Astrocyte of the spinal cord (primary cell): ENCODE results near the gene S1PR3.

ENCODE experiments used
- DNase-seq: peaks from one replicate; pipeline ENCODE4 v3.0.0; 2011; ENCODE audit warnings: low read depth, low spot score
- H3K4me3 ChIP-seq: 2 replicates; pipeline ENCODE4 v1.5.1; 2011; ENCODE audit warnings: low read depth, mild to moderate bottlenecking, low read length, moderate library complexity
- in situ Hi-C: cut with HindIII; loops from 2 replicates; pipeline ENCODE4 v1.10.0; 2017; ENCODE audit warnings: low sequenced_read_pairs
- TF ChIP-seq, protein P1 (sequence below): IDR thresholded peaks from 2 replicates; pipeline ENCODE4 v1.5.1; 2012; ENCODE audit warnings: low read depth, mild to moderate bottlenecking, low read length, inconsistent platforms

The S1PR3 gene

GRCh38 chr9:88954066-88954465 is 37.2 kb upstream of the S1PR3 start:
- no peak overlapping the region for H3K4me3 ChIP-seq
- in situ Hi-C loops, result no loop called here

GRCh38 chr9:88957526-88957925 is 33.7 kb upstream of the S1PR3 start:
- TF ChIP-seq, protein P1, sequence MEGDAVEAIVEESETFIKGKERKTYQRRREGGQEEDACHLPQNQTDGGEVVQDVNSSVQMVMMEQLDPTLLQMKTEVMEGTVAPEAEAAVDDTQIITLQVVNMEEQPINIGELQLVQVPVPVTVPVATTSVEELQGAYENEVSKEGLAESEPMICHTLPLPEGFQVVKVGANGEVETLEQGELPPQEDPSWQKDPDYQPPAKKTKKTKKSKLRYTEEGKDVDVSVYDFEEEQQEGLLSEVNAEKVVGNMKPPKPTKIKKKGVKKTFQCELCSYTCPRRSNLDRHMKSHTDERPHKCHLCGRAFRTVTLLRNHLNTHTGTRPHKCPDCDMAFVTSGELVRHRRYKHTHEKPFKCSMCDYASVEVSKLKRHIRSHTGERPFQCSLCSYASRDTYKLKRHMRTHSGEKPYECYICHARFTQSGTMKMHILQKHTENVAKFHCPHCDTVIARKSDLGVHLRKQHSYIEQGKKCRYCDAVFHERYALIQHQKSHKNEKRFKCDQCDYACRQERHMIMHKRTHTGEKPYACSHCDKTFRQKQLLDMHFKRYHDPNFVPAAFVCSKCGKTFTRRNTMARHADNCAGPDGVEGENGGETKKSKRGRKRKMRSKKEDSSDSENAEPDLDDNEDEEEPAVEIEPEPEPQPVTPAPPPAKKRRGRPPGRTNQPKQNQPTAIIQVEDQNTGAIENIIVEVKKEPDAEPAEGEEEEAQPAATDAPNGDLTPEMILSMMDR, result no peak
- in situ Hi-C loops, result no loop called here

More at GRCh38 chr9:88954066-88954465, 37.2 kb upstream of the S1PR3 start:
- peak; percentile 76 for DNase-seq
- TF ChIP-seq, protein P1, result no peak

DNA sequence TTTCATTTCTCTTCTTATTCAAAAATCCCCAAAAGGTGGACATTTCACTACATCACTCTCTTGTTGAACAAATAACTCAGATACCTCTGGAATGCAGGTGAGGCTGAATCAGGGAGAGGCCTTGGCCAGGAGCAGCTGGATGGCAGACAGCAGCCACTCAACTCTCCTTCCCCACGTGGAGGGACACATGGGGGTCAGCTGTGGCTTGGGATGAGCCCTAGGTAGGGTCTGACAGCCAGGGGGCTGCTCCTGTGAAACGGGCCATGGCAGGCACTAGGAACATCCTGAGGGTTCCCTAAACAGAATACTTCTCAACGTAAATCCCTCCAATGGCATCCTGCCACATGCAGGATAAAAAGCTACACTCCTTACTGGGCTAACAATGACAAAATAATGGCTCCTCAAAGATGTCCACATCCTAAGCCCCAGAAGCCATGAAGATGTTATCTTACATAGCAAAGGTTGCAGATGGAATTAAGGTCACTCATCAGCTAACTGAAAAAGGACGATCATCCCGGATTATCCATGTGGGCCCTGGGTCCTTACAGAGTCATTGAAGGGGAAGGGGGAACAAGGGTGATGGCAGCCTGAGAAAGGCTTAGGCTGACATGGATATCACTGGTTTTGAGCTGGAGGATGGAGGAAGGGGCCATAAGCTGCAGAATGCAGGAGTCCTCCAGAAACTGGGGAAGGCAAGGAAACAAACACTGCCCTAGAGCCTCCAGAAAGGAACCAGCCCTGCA is 31.4 kb upstream of the S1PR3 start:
- DNase-seq, result no peak
- no peak overlapping the region for H3K4me3 ChIP-seq
- TF ChIP-seq, protein P1, result no peak
- in situ Hi-C loops, result no loop called here

More at GRCh38 chr9:88957526-88957925, 33.7 kb upstream of the S1PR3 start:
- H3K4me3 ChIP-seq, result no peak overlapping the region
- DNase-seq, result no peak

DNA sequence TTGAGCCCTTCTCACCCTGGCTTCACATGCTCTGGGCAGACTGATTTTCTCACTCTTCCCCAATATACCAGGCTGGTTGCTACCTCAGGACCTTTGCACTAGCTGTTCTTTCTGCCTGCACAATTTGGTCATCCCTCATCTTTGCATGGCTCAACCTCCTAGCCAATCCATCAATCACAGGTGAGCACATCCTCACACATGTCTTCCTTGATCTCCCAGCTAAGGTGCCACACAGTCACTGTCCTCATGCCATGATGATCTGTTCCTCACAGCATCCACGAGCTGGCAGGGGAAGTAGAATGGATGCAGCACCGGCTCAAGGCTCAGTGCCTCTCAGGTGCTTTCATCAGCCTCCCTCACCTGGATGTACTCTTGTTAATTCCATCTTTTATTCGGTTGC is 30.6 kb upstream of the S1PR3 start:
- no peak overlapping the region for H3K4me3 ChIP-seq
- TF ChIP-seq, protein P1, result no peak
- DNase-seq, result no peak
- in situ Hi-C loops, result no loop called here

DNA sequence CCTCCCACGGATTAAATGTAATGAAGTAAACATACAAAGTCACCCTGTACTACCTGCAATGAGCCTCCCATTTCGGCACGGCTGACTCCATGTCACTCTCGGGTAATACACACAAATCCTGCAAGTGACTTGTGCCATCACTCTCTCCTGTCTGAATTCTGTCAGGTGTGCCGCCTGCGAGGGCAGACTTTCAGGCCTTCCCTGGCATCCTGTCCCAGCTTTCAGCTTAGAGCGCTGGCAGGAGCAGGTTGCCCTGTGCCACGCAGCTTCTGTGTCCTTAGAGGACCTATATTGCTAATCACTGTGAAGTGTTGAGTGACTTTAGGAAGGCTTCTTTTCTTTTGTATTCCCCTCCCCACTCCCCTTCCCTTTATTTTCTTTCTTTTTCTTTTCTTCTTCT is 25.8 kb upstream of the S1PR3 start:
- TF ChIP-seq, protein P1, result no peak
- no peak for DNase-seq
- no peak overlapping the region for H3K4me3 ChIP-seq
- in situ Hi-C loops, result no loop called here

DNA sequence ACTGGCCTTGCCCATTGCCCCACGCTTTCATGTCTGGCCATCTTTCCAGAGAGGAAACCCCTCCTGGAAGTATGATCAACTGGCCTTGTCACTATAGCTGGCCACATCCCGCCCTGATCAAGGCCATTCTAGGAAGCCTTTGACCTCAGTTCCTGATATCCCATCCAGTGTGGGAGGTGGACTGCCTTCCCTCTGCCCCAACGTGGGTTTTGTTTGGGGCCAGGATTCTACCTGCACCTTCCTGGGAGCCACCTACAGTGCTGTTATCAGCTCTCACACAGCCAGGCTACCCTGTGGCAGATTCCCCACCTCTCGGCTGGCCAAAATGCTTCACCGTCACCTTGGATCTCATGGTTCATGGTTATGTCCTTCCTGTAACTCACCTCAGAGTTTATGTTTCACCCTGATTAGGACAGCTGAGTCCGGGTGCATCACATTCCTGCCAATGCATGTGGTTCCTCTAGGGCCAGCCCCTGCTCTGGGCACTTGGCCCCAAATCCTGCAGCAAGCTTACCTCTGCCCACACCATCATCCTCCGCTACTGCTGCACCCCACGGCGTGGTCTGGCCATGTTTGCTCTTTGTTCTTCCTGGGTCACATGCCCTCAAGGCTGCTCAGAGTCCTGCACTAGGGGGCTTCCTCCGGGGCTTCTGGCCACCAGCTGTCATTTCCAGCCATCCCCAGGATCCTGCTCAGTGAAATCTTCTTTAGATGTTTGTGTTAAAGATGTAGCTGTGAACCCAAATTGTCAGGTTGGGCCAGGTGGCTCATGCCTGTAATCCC is 24.2 kb upstream of the S1PR3 start:
- DNase-seq, result no peak
- TF ChIP-seq, protein P1, result no peak
- no peak overlapping the region for H3K4me3 ChIP-seq
- in situ Hi-C loops, result no loop called here
